ENCODE data around the gene JARID2. TPM values are rescaled to one million over a fixed set of nuclear protein-coding genes. Genes with fewer than 3 reads are reported as not detected.
A peak's percentile ranks its signal among the peaks of the same experiment; 100 is the strongest.

Gene JARID2
- total and polyA plus RNA-seq, 9 of the 15 experiments (the other 6 are each of a cell fraction or from before 2014, with no cell fraction given), result 5.0 to 29.0 (median 15.6) TPM

DNA sequence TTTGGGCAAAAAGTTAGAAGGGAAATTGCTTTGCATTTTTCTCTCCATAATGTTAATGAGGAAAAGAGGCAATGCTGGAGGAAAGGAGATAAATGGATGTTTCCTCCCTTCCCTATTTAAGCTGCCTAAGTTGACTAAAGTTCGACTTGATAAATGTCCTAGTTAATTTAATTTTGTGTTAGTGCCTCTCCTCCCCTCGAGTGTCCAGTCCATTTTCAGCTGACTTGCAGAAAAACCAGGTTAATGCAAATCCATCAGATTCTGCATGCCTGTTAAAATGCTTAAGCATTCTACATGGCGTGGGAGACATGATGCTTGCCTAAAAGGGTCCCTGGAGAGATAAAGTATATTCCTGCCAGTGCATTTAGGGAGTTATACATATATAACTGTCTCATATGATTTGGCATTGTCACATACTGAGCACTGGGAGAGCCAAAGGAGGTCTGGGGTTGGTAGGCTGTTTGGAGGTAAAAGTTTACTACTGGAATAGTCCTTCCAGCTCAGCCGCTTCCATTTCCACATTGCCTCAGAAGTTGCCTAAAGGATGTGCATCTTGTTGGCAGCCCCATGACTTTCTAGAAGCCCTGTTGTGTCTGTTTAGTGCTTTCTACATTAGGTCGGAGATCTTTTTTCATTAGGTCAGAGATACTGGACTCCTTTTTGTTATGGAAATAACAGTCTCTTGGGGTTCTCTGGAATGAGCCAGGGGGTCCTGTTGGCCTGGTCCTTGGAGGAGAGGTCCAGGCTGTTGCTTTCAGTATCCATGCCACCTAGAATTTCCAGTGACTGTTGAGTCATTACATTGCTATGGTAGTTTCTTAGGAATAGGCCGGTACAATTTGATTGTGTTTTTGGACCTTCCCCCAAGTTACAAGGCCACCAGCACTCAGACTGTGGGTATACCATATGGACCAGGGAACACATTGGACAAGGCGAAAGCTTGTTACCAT, 30.4 kb downstream of the JARID2 start:
- FAIRE-seq (no peak), DNase-seq (ENCODE audit: extremely low read depth in 1 of 4, low spot score in 3 of 4) (no peak), ATAC-seq (no peak)
- H3K27ac ChIP-seq (ENCODE audit: extremely low read depth, low read depth, low read length), result no peak overlapping the region
- H3K27me3 ChIP-seq (ENCODE audit: control insufficient read depth in 2 of 2, insufficient read depth in 2 of 2, low read length in 2 of 2), result no peaks in the 10 kb centered on the region
- H4K20me1 ChIP-seq (replicated peaks; ENCODE audit: control insufficient read depth, insufficient read depth, low read length), result peaks cover 35% of the 10 kb centered on the region
- in situ Hi-C loops (cut with MboI) (no loop called here), intact Hi-C loops (cut with micrococcal nuclease) (no loop called here)
- H2AFZ ChIP-seq (ENCODE audit: low read depth, low read length), result no peak overlapping the region
- BruUV-seq (replicated peaks), result no TSS peak
- H3K36me3 ChIP-seq (ENCODE audit: control insufficient read depth, insufficient read depth, low read length), result peaks cover 12% of the 10 kb centered on the region; the same call in 1 of the 3 replicates
- ChIA-PET CTCF (ENCODE audit: low intra/inter-chr PET ratio) (interaction anchor here (0.6 kb wide), 1 partner anchor 39 kb away, joined by 3 read pairs; no protein-coding TSS in a partner anchor), POLR2A (interaction anchor here (0.9 to 8.6 kb wide), 2 partner anchors 10 to 21 kb away, joined by 3 to 65 read pairs; no protein-coding TSS in a partner anchor)
- peaks cover 95% of the 10 kb centered on the region for H3K79me2 ChIP-seq (ENCODE audit: control insufficient read depth, insufficient read depth, low read length)
- no peak overlapping the region for H3K4me2 ChIP-seq (ENCODE audit: insufficient read depth, low read length)
- TF ChIP-seq HDAC3 (IDR thresholded peaks at IDR 0.05; ENCODE audit: borderline replicate concordance, partially characterized antibody) (no peak), MAFK (IDR thresholded peaks at IDR 0.05; ENCODE audit: low read length) (peak; percentile 55; the same call in 1 of the 2 replicates), C11orf30 (IDR thresholded peaks at IDR 0.05; ENCODE audit: low read depth) (peak; percentile 89), MAFG (tag; conservative IDR thresholded peaks at IDR 0.05) (peak; percentile 86), ZNF316 (IDR thresholded peaks at IDR 0.05) (peak; percentile 92), HDAC1 (IDR thresholded peaks at IDR 0.05) (no peak), MAFF (IDR thresholded peaks at IDR 0.05; ENCODE audit: low read length) (peak; percentile 73)
- H3K4me1 ChIP-seq (replicated peaks in 1 of 2; ENCODE audit: control insufficient read depth in 2 of 2, insufficient read depth in 2 of 2, low read length in 2 of 2), result peaks cover 0 to 21% of the 10 kb centered on the region in 2 experiments; a peak in 3 of 5 replicates
- H3K4me3 ChIP-seq, result no peak overlapping the region
- H3K9me1 ChIP-seq (ENCODE audit: control insufficient read depth, insufficient read depth, low read length), result no peaks in the 10 kb centered on the region
- WGBS (ENCODE audit: insufficient coverage, low coverage, missing lambda C conversion rate), result 65% methylated on average over 7 of the region's 7 CpGs
- no peaks in the 10 kb centered on the region for H3K9me3 ChIP-seq (replicated peaks; ENCODE audit: control insufficient read depth, insufficient read depth, low read depth, low read length)
- no peak overlapping the region for H3K9ac ChIP-seq (ENCODE audit: insufficient read depth in 1 of 2, low read depth in 2 of 2, low read length in 2 of 2)

All from K562 (cell line).